SK-N-SH (cell line): Measurements from ENCODE around the gene GAB2. TPM values are rescaled to one million over a fixed set of nuclear protein-coding genes. Genes with fewer than 3 reads are reported as not detected.

Source experiments
- CTCF ChIA-PET: fragments of 300-600, 350-600 bp; formaldehyde crosslinking; extraction: SDS; loops from one replicate; lab custom pipeline; 2021; lab: Yijun Ruan, JAX
- POLR2A ChIA-PET: fragments of 350-600 bp; sonication (Branson Sonifier 250); formaldehyde crosslinking; extraction: SDS; loops from one replicate; lab custom pipeline; 2020; ENCODE audit warnings: antibody characterized with exemption, inconsistent platforms; lab: Yijun Ruan, JAX
- DNase-seq: peaks from one replicate; pipeline ENCODE4 v3.0.0; 2012
- H2AFZ ChIP-seq: fragments of 200-600 bp; sonication (generic); 2 replicates; pipeline ENCODE4 v1.8.1; 2016; ENCODE audit warnings: antibody characterized with exemption, mild to moderate bottlenecking, low read depth
- H3F3A ChIP-seq: fragments of 200-600 bp; sonication (generic); replicated peaks from 2 replicates; pipeline ENCODE3; 2016; ENCODE audit warnings: antibody characterized with exemption, mild to moderate bottlenecking; ENCODE audit not compliant: insufficient read depth
- H3K27ac ChIP-seq, 2 experiments: fragments of 200-500 bp in 1 of 2; fragments of 200-600 bp in 1 of 2; sonication (Bioruptor generic) in 1 of 2; sonication (generic), shearing (Covaris generic) in 1 of 2; 2 replicates each; pipeline versions ENCODE4 v1.5.1 to v1.6.1; 2014 to 2016; ENCODE audit warnings: low read depth in 2 of 2, inconsistent platforms in 1 of 2, low read length in 1 of 2, mild to moderate bottlenecking in 1 of 2, mixed read lengths in 1 of 2
- H3K27me3 ChIP-seq: fragments of 200-600 bp; sonication (generic), shearing (Covaris generic); 2 replicates; pipeline ENCODE4 v1.6.1; 2016; ENCODE audit warnings: mixed run types; ENCODE audit not compliant: insufficient read depth
- H3K36me3 ChIP-seq, 2 experiments: fragments of 200-500 bp in 1 of 2; fragments of 200-600 bp in 1 of 2; sonication (Bioruptor generic) in 1 of 2; sonication (generic) in 1 of 2; replicated peaks in 1 of 2; 2 replicates each; pipeline versions ENCODE3 to v1.5.1; 2014 to 2016; ENCODE audit warnings: low read length in 1 of 2, mild to moderate bottlenecking in 1 of 2; ENCODE audit not compliant: insufficient read depth in 2 of 2, control insufficient read depth in 1 of 2
- H3K4me1 ChIP-seq, 2 experiments: fragments of 200-500 bp in 1 of 2; fragments of 200-600 bp in 1 of 2; sonication (Bioruptor generic) in 1 of 2; sonication (generic), shearing (Covaris generic) in 1 of 2; 2 replicates each; pipeline versions ENCODE4 v1.5.1 to v1.6.1; 2014 to 2016; ENCODE audit warnings: low read depth in 1 of 2, low read length in 1 of 2, mixed run types in 1 of 2; ENCODE audit not compliant: insufficient read depth in 2 of 2, control insufficient read depth in 1 of 2
- H3K4me2 ChIP-seq: fragments of 200-600 bp; sonication (generic), shearing (Covaris generic); 2 replicates; pipeline ENCODE4 v1.6.1; 2017; ENCODE audit warnings: mixed run types
- H3K4me3 ChIP-seq, 2 experiments: fragments of 200-500 bp in 1 of 2; fragments of 200-600 bp in 1 of 2; sonication (Bioruptor generic) in 1 of 2; sonication (generic), shearing (Covaris generic) in 1 of 2; 2 replicates each; pipeline versions ENCODE4 v1.5.1 to v1.8.1; 2014 to 2016; ENCODE audit warnings: low read depth in 2 of 2, inconsistent platforms in 1 of 2, low read length in 1 of 2, mild to moderate bottlenecking in 1 of 2, mixed read lengths in 1 of 2, moderate library complexity in 1 of 2
- H3K79me2 ChIP-seq: fragments of 200-600 bp; sonication (generic); 2 replicates; pipeline ENCODE4 v1.8.1; 2017; ENCODE audit warnings: mild to moderate bottlenecking; ENCODE audit not compliant: insufficient read depth
- H3K9ac ChIP-seq: fragments of 200-600 bp; sonication (generic); 2 replicates; pipeline ENCODE4 v1.6.1; 2017; ENCODE audit warnings: mixed run types
- H3K9me2 ChIP-seq: fragments of 200-600 bp; sonication (generic); 2 replicates; pipeline ENCODE4 v1.6.1; 2017; ENCODE audit warnings: mixed run types
- H3K9me3 ChIP-seq: fragments of 200-600 bp; sonication (generic); 2 replicates; pipeline ENCODE4 v1.6.1; 2017; ENCODE audit warnings: mixed run types, mild to moderate bottlenecking, moderate library complexity
- H4K20me1 ChIP-seq: fragments of 200-600 bp; sonication (generic); 2 replicates; pipeline ENCODE4 v1.6.1; 2017; ENCODE audit warnings: mild to moderate bottlenecking, mixed run types; ENCODE audit not compliant: insufficient read depth
- CHD2 ChIP-seq: fragments of 150-350 bp; IDR thresholded peaks from 2 replicates; pipeline ENCODE4 v1.6.1; 2018; ENCODE audit warnings: low read length; ENCODE audit not compliant: partially characterized antibody
- EP300 ChIP-seq, 2 experiments: IDR thresholded peaks; 2 replicates each; pipeline versions ENCODE4 v1.4.0 to v1.6.1; 2012; ENCODE audit warnings: borderline replicate concordance in 1 of 2, low read depth in 1 of 2, low read length in 1 of 2
- EZH2phosphoT487 ChIP-seq: fragments of 200-600 bp; sonication (generic); IDR thresholded peaks from 2 replicates; pipeline ENCODE4 v1.6.1; 2017; ENCODE audit warnings: low read depth, mixed run types, mild to moderate bottlenecking, antibody characterized with exemption, moderate library complexity, borderline replicate concordance
- FOSL2 ChIP-seq: IDR thresholded peaks from 2 replicates; pipeline ENCODE4 v1.4.0; 2012; ENCODE audit warnings: low read depth, mild to moderate bottlenecking, moderate library complexity, borderline replicate concordance
- MEF2A ChIP-seq: IDR thresholded peaks from 2 replicates; pipeline ENCODE4 v1.4.0; 2012; ENCODE audit warnings: low read depth, borderline replicate concordance
- MXI1 ChIP-seq: IDR thresholded peaks from 2 replicates; pipeline ENCODE4 v1.6.1; 2012; ENCODE audit warnings: mild to moderate bottlenecking, low read depth, low read length, improper control_type of control experiment
- NFIC ChIP-seq: IDR thresholded peaks from 2 replicates; pipeline ENCODE4 v1.4.0; 2012; ENCODE audit warnings: borderline replicate concordance
- RAD21 ChIP-seq: IDR thresholded peaks from 2 replicates; pipeline ENCODE4 v1.6.1; 2012; ENCODE audit warnings: mild to moderate bottlenecking, low read length
- RCOR1 ChIP-seq: fragments of 150-350 bp; IDR thresholded peaks from 2 replicates; pipeline ENCODE4 v1.6.1; 2017; ENCODE audit warnings: antibody characterized with exemption, low read length
- RFX5 ChIP-seq: IDR thresholded peaks from 2 replicates; pipeline ENCODE4 v1.6.1; 2012; ENCODE audit warnings: mild to moderate bottlenecking, improper control_type of control experiment, low read length
- SMC3 ChIP-seq: IDR thresholded peaks from 2 replicates; pipeline ENCODE4 v1.6.1; 2012; ENCODE audit warnings: low read depth, low read length, improper control_type of control experiment
- TAF1 ChIP-seq: IDR thresholded peaks from 2 replicates; pipeline ENCODE4 v1.6.1; 2012; ENCODE audit warnings: low read depth, mild to moderate bottlenecking, low read length, moderate library complexity, borderline replicate concordance
- TCF12 ChIP-seq: IDR thresholded peaks from 2 replicates; pipeline ENCODE4 v1.4.0; 2012
- TEAD4 ChIP-seq: IDR thresholded peaks from 2 replicates; pipeline ENCODE4 v1.4.0; 2012; ENCODE audit warnings: mild to moderate bottlenecking, borderline replicate concordance; ENCODE audit not compliant: insufficient read depth
- USF1 ChIP-seq: IDR thresholded peaks from 2 replicates; pipeline ENCODE4 v1.4.0; 2012; ENCODE audit warnings: low read depth, borderline replicate concordance
- USF2 ChIP-seq: fragments of 150-350 bp; IDR thresholded peaks from 2 replicates; pipeline ENCODE4 v1.6.1; 2017; ENCODE audit warnings: antibody characterized with exemption, low read length, low read depth, borderline replicate concordance
- YY1 ChIP-seq: IDR thresholded peaks from 2 replicates; pipeline ENCODE4 v1.4.0; 2012; ENCODE audit warnings: low read depth, mild to moderate bottlenecking
- ZBTB33 ChIP-seq: IDR thresholded peaks from 2 replicates; pipeline ENCODE4 v1.4.0; 2012; ENCODE audit warnings: low read depth, borderline replicate concordance
- WGBS: methylation state at CpG from one replicate; pipeline ENCODE4 v1.1.6; 2017; ENCODE audit warnings: low lambda C conversion rate; 5-methylcytosine and 5-hydroxymethylcytosine counted together
- polyA plus RNA-seq, 3 experiments: library from polyadenylated mRNA; depleted of rRNA; stranded (reverse); fragments of >200 nt; gene quantifications; 2 replicates each; pipeline ENCODE4 v1.2.3, GENCODE V29; 2012

The GAB2 gene
- polyA plus RNA-seq, 1 of the 3 experiments (the other 2 are of a cell fraction), result 5.6 TPM

GRCh38 chr11:78354408-78355308 is 63.0 kb downstream of the GAB2 start:
- H3K36me3 ChIP-seq, result no peaks in the 10 kb centered on the region
- H3K4me3 ChIP-seq, result no peak overlapping the region; a peak in 1 of 4 replicates
- H3K4me1 ChIP-seq, result peaks cover 38 to 53% of the 10 kb centered on the region in 2 experiments; a peak in 3 of 4 replicates
- H3K9me2 ChIP-seq, result no peaks in the 10 kb centered on the region
- DNase-seq, result peak; percentile 34
- ChIA-PET POLR2A (interaction anchor here (0.8 to 2.0 kb wide), 3 partner anchors 36 to 210 kb away, joined by 3 to 8 read pairs (median 4); partner anchors contain the start of gene GAB2), CTCF (interaction anchor here (0.8 to 1.8 kb wide), 7 partner anchors 10 to 210 kb away, joined by 3 to 9 read pairs (median 3); partner anchors contain the start of gene GAB2)
- no peak overlapping the region for H3K4me2 ChIP-seq
- no peaks in the 10 kb centered on the region for H3K9me3 ChIP-seq
- TF ChIP-seq MXI1, result peak; percentile 23; the same call in 1 of the 2 replicates
- TF ChIP-seq SMC3, result no peak
- TF ChIP-seq USF1, result no peak
- TF ChIP-seq CHD2, result peak; percentile 14
- TF ChIP-seq RAD21, result peak; percentile 41
- 56% methylated on average over 7 of the region's 7 CpGs for WGBS
- no peak overlapping the region for H2AFZ ChIP-seq
- H3K27me3 ChIP-seq, result no peaks in the 10 kb centered on the region
- H3F3A ChIP-seq, result no peaks in the 10 kb centered on the region
- H3K79me2 ChIP-seq, result peaks cover 22% of the 10 kb centered on the region; the same call in 1 of the 2 replicates
- H4K20me1 ChIP-seq, result no peaks in the 10 kb centered on the region
- H3K9ac ChIP-seq, result no peak overlapping the region
- peak overlapping the region in 1 of 2 experiments; percentile 91; a peak in 2 of 4 replicates for H3K27ac ChIP-seq

GRCh38 chr11:78351979-78352841 is 65.4 kb downstream of the GAB2 start:
- Histone ChIP-seq H3K4me1 (peaks cover 46 to 59% of the 10 kb centered on the region in 2 experiments; a peak in 3 of 4 replicates), H3K79me2 (peaks cover 22% of the 10 kb centered on the region), H2AFZ (no peak overlapping the region), H3K9me3 (no peaks in the 10 kb centered on the region), H3K4me3 (no peak overlapping the region), H3K27ac (peak overlapping the region in 1 of 2 experiments; percentile 91; a peak in 2 of 4 replicates), H3F3A (no peaks in the 10 kb centered on the region), H4K20me1 (no peaks in the 10 kb centered on the region), H3K9me2 (no peaks in the 10 kb centered on the region), H3K4me2 (no peak overlapping the region), H3K36me3 (no peaks in the 10 kb centered on the region), H3K27me3 (no peaks in the 10 kb centered on the region), H3K9ac (no peak overlapping the region)
- peak; percentile 47 for DNase-seq
- ChIA-PET POLR2A (interaction anchor here (1.1 kb wide), 2 partner anchors 47 to 66 kb away, joined by 3 read pairs; no protein-coding TSS in a partner anchor), CTCF (interaction anchor here (0.7 to 2.7 kb wide), 9 partner anchors 15 to 213 kb away, joined by 3 to 12 read pairs (median 4); partner anchors contain the start of gene GAB2)
- WGBS, result 72% methylated on average over 12 of the region's 14 CpGs
- TF ChIP-seq TCF12 (0 out of 2 replicates have a peak, but pooled peaks have one; percentile 9), RCOR1 (peak; percentile 68), CHD2 (no peak), RAD21 (peak; percentile 30; the same call in 1 of the 2 replicates), ZBTB33 (no peak), TAF1 (no peak), EP300 (IDR thresholded peaks at IDR 0.05; ENCODE audit: borderline replicate concordance in 1 of 2, low read depth in 1 of 2, low read length in 1 of 2) (peak in 1 of 2 experiments; percentile 85; a peak in 2 of 4 replicates), FOSL2 (no peak), EZH2phosphoT487 (no peak), RFX5 (no peak), MXI1 (peak; percentile 86), YY1 (no peak), TEAD4 (no peak), USF2 (no peak; the same call in 1 of the 2 replicates), MEF2A (no peak), NFIC (no peak)
